DMS53 treated with DMSO at 0.1 percent for 48 hours (cell line): ENCODE measurements around the gene HOMER2.
"Not testable (repeated sequence)": the region's sequence is repeated elsewhere in the genome, so short reads cannot be mapped to it uniquely, and the experiment has no call there.

Experiments used
- DNase-seq: peaks from one replicate; lab custom pipeline; 2025; ENCODE audit not compliant: unreplicated experiment; lab: John Stamatoyannopoulos, UW

HOMER2 gene

GRCh38 chr15:82966671-82967071, 14.2 kb upstream of the HOMER2 start:
- DNase-seq, result no peak

- no peak for DNase-seq
These were observed 12.4 kb upstream of the HOMER2 start for GRCh38 chr15:82964890-82965289.

- no peak for DNase-seq
These were observed 11.2 kb upstream of the HOMER2 start for GRCh38 chr15:82963471-82964341.

- DNase-seq, result no peak
These were observed 8.2 kb upstream of the HOMER2 start for GRCh38 chr15:82960766-82961165.

GRCh38 chr15:82959423-82959822, 6.9 kb upstream of the HOMER2 start:
- no peak for DNase-seq

- DNase-seq, result no peak
These were observed 6.1 kb upstream of the HOMER2 start for GRCh38 chr15:82958638-82959037.

- DNase-seq, result no peak
These were observed 905 bp downstream of the HOMER2 start for GRCh38 chr15:82951472-82952157.

GRCh38 chr15:82950746-82951370, 1.7 kb downstream of the HOMER2 start:
- no peak for DNase-seq

- no peak for DNase-seq
These were observed 2.2 kb downstream of the HOMER2 start for GRCh38 chr15:82950295-82950694.

GRCh38 chr15:82946155-82946701, 6.3 kb downstream of the HOMER2 start:
- no peak for DNase-seq

GRCh38 chr15:82945326-82945725, 7.2 kb downstream of the HOMER2 start:
- DNase-seq, result no peak

- DNase-seq, result no peak
These were observed 7.7 kb downstream of the HOMER2 start for GRCh38 chr15:82944821-82945220.

- no peak for DNase-seq
These were observed 8.5 kb downstream of the HOMER2 start for GRCh38 chr15:82944056-82944455.

GRCh38 chr15:82943176-82943575, 9.3 kb downstream of the HOMER2 start:
- DNase-seq, result no peak

- no peak for DNase-seq
These were observed 9.8 kb downstream of the HOMER2 start for GRCh38 chr15:82942691-82943090.

- DNase-seq, result not testable (repeated sequence)
These were observed 12.8 kb downstream of the HOMER2 start for GRCh38 chr15:82939678-82940077.

GRCh38 chr15:82937712-82938058, 14.8 kb downstream of the HOMER2 start:
- no peak for DNase-seq

- no peak for DNase-seq
These were observed 15.4 kb downstream of the HOMER2 start for GRCh38 chr15:82936966-82937711.

- DNase-seq, result no peak
These were observed 17.1 kb downstream of the HOMER2 start for GRCh38 chr15:82935382-82935781.

- DNase-seq, result no peak
These were observed 18.2 kb downstream of the HOMER2 start for GRCh38 chr15:82934100-82934880.
